ENCODE data around the gene SLC39A1. TPM values are rescaled to one million over a fixed set of nuclear protein-coding genes. Genes with fewer than 3 reads are reported as not detected.

The SLC39A1 gene
- polyA plus RNA-seq, 1 experiment = 84.0 TPM

GRCh38 chr1:153928791-153929341 is 34.5 kb downstream of the SLC39A1 start:
- CTCF ChIA-PET = interaction anchor here (1.0 to 1.6 kb wide), 2 partner anchors 18 to 58 kb away, joined by 3 to 6 read pairs; partner anchors contain the start of gene DENND4B
- Histone ChIP-seq H3K9me3 (ENCODE audit: control insufficient read depth, insufficient read depth, low read length) (no peaks in the 10 kb centered on the region), H3K27me3 (ENCODE audit: control insufficient read depth, insufficient read depth, low read length) (no peaks in the 10 kb centered on the region), H3K4me3 (ENCODE audit: low read depth, low read length) (no peak overlapping the region), H3K27ac (ENCODE audit: low read depth, low read length) (no peak overlapping the region)
- DNase-seq (ENCODE audit: low read depth, low spot score) = no peak
- no peak for TF ChIP-seq CTCF (IDR thresholded peaks at IDR 0.05; ENCODE audit: low read depth, low read length)
- POLR2A ChIA-PET = interaction anchor here (0.5 to 1.3 kb wide), 5 partner anchors 13 to 30 kb away, joined by 3 to 5 read pairs (median 4); partner anchors contain the start of gene CRTC2

- CTCF ChIA-PET = interaction anchor here (1.0 to 1.6 kb wide), 2 partner anchors 18 to 59 kb away, joined by 3 to 6 read pairs; partner anchors contain the start of gene DENND4B
- DNase-seq (ENCODE audit: low read depth, low spot score) = no peak
- Histone ChIP-seq H3K4me3 (ENCODE audit: low read depth, low read length) (no peak overlapping the region), H3K27me3 (ENCODE audit: control insufficient read depth, insufficient read depth, low read length) (no peaks in the 10 kb centered on the region), H3K27ac (ENCODE audit: low read depth, low read length) (no peak overlapping the region), H3K9me3 (ENCODE audit: control insufficient read depth, insufficient read depth, low read length) (no peaks in the 10 kb centered on the region)
- POLR2A ChIA-PET = interaction anchor here (0.9 to 1.3 kb wide), 2 partner anchors 16 to 18 kb away, joined by 3 to 5 read pairs; no protein-coding TSS in a partner anchor
- no peak for TF ChIP-seq CTCF (IDR thresholded peaks at IDR 0.05; ENCODE audit: low read depth, low read length)
Observed at GRCh38 chr1:153928245-153928644, 35.1 kb downstream of the SLC39A1 start.

- Histone ChIP-seq H3K9me3 (ENCODE audit: control insufficient read depth, insufficient read depth, low read length) (no peaks in the 10 kb centered on the region), H3K4me3 (ENCODE audit: low read depth, low read length) (no peak overlapping the region), H3K27me3 (ENCODE audit: control insufficient read depth, insufficient read depth, low read length) (no peaks in the 10 kb centered on the region), H3K27ac (ENCODE audit: low read depth, low read length) (no peak overlapping the region)
- ChIA-PET POLR2A (no interaction called here), CTCF (interaction anchor here (1.9 kb wide), 1 partner anchor 20 kb away, joined by 10 read pairs; the partner anchor contains the start of gene DENND4B)
- TF ChIP-seq CTCF (IDR thresholded peaks at IDR 0.05; ENCODE audit: low read depth, low read length) = no peak
- no peak for DNase-seq (ENCODE audit: low read depth, low spot score)
Observed at GRCh38 chr1:153926405-153926804, 36.9 kb downstream of the SLC39A1 start.

- Histone ChIP-seq H3K4me3 (ENCODE audit: low read depth, low read length) (peak within 1 kb of the TSS; percentile 91), H3K27ac (ENCODE audit: low read depth, low read length) (peak within 1 kb of the TSS; percentile 68), H3K27me3 (ENCODE audit: control insufficient read depth, insufficient read depth, low read length) (no peaks in the 10 kb centered on the region), H3K9me3 (ENCODE audit: control insufficient read depth, insufficient read depth, low read length) (no peaks in the 10 kb centered on the region)
- ChIA-PET CTCF (interaction anchor here (0.6 kb wide), 1 partner anchor 192 kb away, joined by 3 read pairs; no protein-coding TSS in a partner anchor), POLR2A (interaction anchor here (0.6 to 1.4 kb wide), 9 partner anchors 17 to 341 kb away, joined by 3 to 4 read pairs (median 3); partner anchors contain the start of genes DENND4B and JTB)
- TF ChIP-seq CTCF (IDR thresholded peaks at IDR 0.05; ENCODE audit: low read depth, low read length) = no peak
- peak; percentile 100 for DNase-seq (ENCODE audit: low read depth, low spot score)
Observed at GRCh38 chr1:153922972-153923925, 40.1 kb downstream of the SLC39A1 start, which contains the start of gene GATAD2B. Gene GATAD2B, minus strand, starts transcription at chr1:153922972. Its CDS starts 94,625 bp downstream, at chr1:153828347.
